IPS-15b (cell line): ENCODE measurements around the gene CRISPLD2.

Experiments used
- H3K27me3 ChIP-seq: one replicate; pipeline ENCODE4 v1.6.1; 2013; ENCODE audit warnings: low read length; ENCODE audit not compliant: control insufficient read depth, insufficient read depth
- H3K36me3 ChIP-seq: one replicate; pipeline ENCODE4 v1.6.1; 2013; ENCODE audit warnings: low read length; ENCODE audit not compliant: control insufficient read depth, insufficient read depth
- H3K4me1 ChIP-seq: one replicate; pipeline ENCODE4 v1.6.1; 2013; ENCODE audit warnings: mild to moderate bottlenecking, low read length; ENCODE audit not compliant: control insufficient read depth, insufficient read depth
- H3K4me3 ChIP-seq: one replicate; pipeline ENCODE4 v1.5.1; 2013; ENCODE audit warnings: low read depth, low read length
- H3K9ac ChIP-seq: one replicate; pipeline ENCODE4 v1.6.1; 2013; ENCODE audit warnings: low read depth, mild to moderate bottlenecking, low read length
- H3K9me3 ChIP-seq: one replicate; pipeline ENCODE4 v1.6.1; 2013; ENCODE audit warnings: mild to moderate bottlenecking, low read length; ENCODE audit not compliant: control insufficient read depth, insufficient read depth

Gene CRISPLD2

GRCh38 chr16:84952335-84953189 is 132.8 kb downstream of the CRISPLD2 start:
- no peaks in the 10 kb centered on the region for H3K27me3 ChIP-seq
- H3K9me3 ChIP-seq, result no peaks in the 10 kb centered on the region
- no peaks in the 10 kb centered on the region for H3K4me1 ChIP-seq
- H3K4me3 ChIP-seq, result no peak overlapping the region
- H3K9ac ChIP-seq, result no peak overlapping the region
- no peaks in the 10 kb centered on the region for H3K36me3 ChIP-seq

- no peak overlapping the region for H3K4me3 ChIP-seq
- H3K27me3 ChIP-seq, result no peaks in the 10 kb centered on the region
- H3K36me3 ChIP-seq, result no peaks in the 10 kb centered on the region
- H3K4me1 ChIP-seq, result no peaks in the 10 kb centered on the region
- no peaks in the 10 kb centered on the region for H3K9me3 ChIP-seq
- H3K9ac ChIP-seq, result no peak overlapping the region
Measured at GRCh38 chr16:84953190-84953746, 133.5 kb downstream of the CRISPLD2 start.

- Histone ChIP-seq H3K27me3 (no peaks in the 10 kb centered on the region), H3K36me3 (no peaks in the 10 kb centered on the region), H3K9ac (no peak overlapping the region), H3K9me3 (no peaks in the 10 kb centered on the region), H3K4me1 (no peaks in the 10 kb centered on the region), H3K4me3 (no peak overlapping the region)
Measured at GRCh38 chr16:84955427-84955826, 135.6 kb downstream of the CRISPLD2 start.

- Histone ChIP-seq H3K9me3 (no peaks in the 10 kb centered on the region), H3K27me3 (no peaks in the 10 kb centered on the region), H3K36me3 (no peaks in the 10 kb centered on the region), H3K4me3 (no peak overlapping the region), H3K4me1 (no peaks in the 10 kb centered on the region), H3K9ac (no peak overlapping the region)
Measured at GRCh38 chr16:84957192-84957591, 137.4 kb downstream of the CRISPLD2 start.

- Histone ChIP-seq H3K9me3 (no peaks in the 10 kb centered on the region), H3K36me3 (no peaks in the 10 kb centered on the region), H3K9ac (no peak overlapping the region), H3K27me3 (no peaks in the 10 kb centered on the region), H3K4me3 (no peak overlapping the region), H3K4me1 (no peaks in the 10 kb centered on the region)
Measured at GRCh38 chr16:84957792-84958191, 138.0 kb downstream of the CRISPLD2 start.
